Stimulated activated naive B cell treated with anti-CD40 and anti-IgM and Interleukin-4, amounts not matched to agents 10 μg/mL and 1 μg/mL and 100 μg/mL, for 72 hours (primary cell): Measurements from ENCODE around the gene NFATC2.

ENCODE experiments used
- ATAC-seq, 2 donors: fragments of 150-1000 bp; cut with Tn5 transposase; replicated peaks; 2 replicates each; pipeline ENCODE4 v1.10.0; 2021; ENCODE audit warnings: moderate library complexity in 1 of 2
- DNase-seq: peaks from one replicate; pipeline ENCODE4 v3.0.0; 2021
- H3K27ac Mint-ChIP-seq: one replicate; pipeline ENCODE4 v1.8.0; 2022; ENCODE audit warnings: mild to moderate bottlenecking, mixed read lengths
- H3K27me3 Mint-ChIP-seq, 2 donors: one replicate each; pipeline ENCODE4 v1.8.0; 2022; ENCODE audit warnings: mixed read lengths in 2 of 2
- H3K36me3 Mint-ChIP-seq, 2 donors: one replicate each; pipeline ENCODE4 v1.8.0; 2022; ENCODE audit warnings: mixed read lengths in 2 of 2, mild to moderate bottlenecking in 1 of 2
- H3K4me1 Mint-ChIP-seq, 2 donors: one replicate each; pipeline ENCODE4 v1.8.0; 2022; ENCODE audit warnings: mixed read lengths in 2 of 2, mild to moderate bottlenecking in 1 of 2
- H3K4me3 Mint-ChIP-seq, 2 donors: one replicate each; pipeline ENCODE4 v1.8.0; 2022; ENCODE audit warnings: mild to moderate bottlenecking in 2 of 2, mixed read lengths in 2 of 2, moderate library complexity in 1 of 2
- H3K9me3 Mint-ChIP-seq, 2 donors: one replicate each; pipeline ENCODE4 v1.8.0; 2022; ENCODE audit warnings: mixed read lengths in 2 of 2, mild to moderate bottlenecking in 1 of 2

NFATC2 gene

GRCh38 chr20:51440589-51440988 is 101.9 kb downstream of the NFATC2 start:
- Mint-ChIP-seq H3K4me3 (no peak overlapping the region), H3K36me3 (peaks cover 47 to 74% of the 10 kb centered on the region in 2 donors), H3K27ac (no peak overlapping the region), H3K27me3 (no peaks in the 10 kb centered on the region), H3K4me1 (peaks cover 17 to 50% of the 10 kb centered on the region in 2 donors), H3K9me3 (no peaks in the 10 kb centered on the region)
- ATAC-seq (peak; percentile 29 to 49), DNase-seq (no peak)

- ATAC-seq: no peak
- Mint-ChIP-seq H3K9me3 (no peaks in the 10 kb centered on the region), H3K4me1 (peaks cover 14 to 41% of the 10 kb centered on the region in 2 donors), H3K4me3 (no peak overlapping the region), H3K27ac (peak overlapping the region; percentile 37), H3K27me3 (no peaks in the 10 kb centered on the region), H3K36me3 (peaks cover 47 to 74% of the 10 kb centered on the region in 2 donors)
- no peak for DNase-seq
These were observed 103.3 kb downstream of the NFATC2 start for GRCh38 chr20:51439160-51439689.

GRCh38 chr20:51438136-51438535 is 104.4 kb downstream of the NFATC2 start:
- no peak for ATAC-seq
- DNase-seq: no peak
- H3K27me3 Mint-ChIP-seq: no peaks in the 10 kb centered on the region
- H3K9me3 Mint-ChIP-seq: no peaks in the 10 kb centered on the region
- H3K4me3 Mint-ChIP-seq: no peak overlapping the region
- H3K4me1 Mint-ChIP-seq: peaks cover 14 to 37% of the 10 kb centered on the region in 2 donors
- H3K27ac Mint-ChIP-seq: no peak overlapping the region
- H3K36me3 Mint-ChIP-seq: peaks cover 45 to 72% of the 10 kb centered on the region in 2 donors

GRCh38 chr20:51437182-51437924 is 105.2 kb downstream of the NFATC2 start:
- Mint-ChIP-seq H3K9me3 (no peaks in the 10 kb centered on the region), H3K27ac (no peak overlapping the region), H3K4me1 (peaks cover 17 to 35% of the 10 kb centered on the region in 2 donors), H3K4me3 (no peak overlapping the region), H3K36me3 (peaks cover 48 to 74% of the 10 kb centered on the region in 2 donors), H3K27me3 (no peaks in the 10 kb centered on the region)
- ATAC-seq (no peak), DNase-seq (no peak)

GRCh38 chr20:51434580-51435247 is 107.8 kb downstream of the NFATC2 start:
- no peak for DNase-seq
- no peak overlapping the region for H3K27ac Mint-ChIP-seq
- H3K9me3 Mint-ChIP-seq: no peaks in the 10 kb centered on the region
- no peaks in the 10 kb centered on the region for H3K27me3 Mint-ChIP-seq
- no peak for ATAC-seq
- H3K36me3 Mint-ChIP-seq: peaks cover 55 to 75% of the 10 kb centered on the region in 2 donors
- no peak overlapping the region for H3K4me3 Mint-ChIP-seq
- H3K4me1 Mint-ChIP-seq: peaks cover 28 to 41% of the 10 kb centered on the region in 2 donors

- peaks cover 21 to 34% of the 10 kb centered on the region in 2 donors for H3K4me1 Mint-ChIP-seq
These were observed 108.5 kb downstream of the NFATC2 start for GRCh38 chr20:51434026-51434425.

GRCh38 chr20:51432875-51433274 is 109.6 kb downstream of the NFATC2 start:
- H3K4me3 Mint-ChIP-seq: no peak overlapping the region
- no peak for ATAC-seq
- H3K9me3 Mint-ChIP-seq: no peaks in the 10 kb centered on the region
- no peaks in the 10 kb centered on the region for H3K27me3 Mint-ChIP-seq
- no peak for DNase-seq
- H3K36me3 Mint-ChIP-seq: peaks cover 51 to 74% of the 10 kb centered on the region in 2 donors
- peaks cover 24 to 28% of the 10 kb centered on the region in 2 donors for H3K4me1 Mint-ChIP-seq
- H3K27ac Mint-ChIP-seq: no peak overlapping the region

More at GRCh38 chr20:51434026-51434425, 108.5 kb downstream of the NFATC2 start:
- no peaks in the 10 kb centered on the region for H3K27me3 Mint-ChIP-seq
- H3K4me3 Mint-ChIP-seq: no peak overlapping the region
- no peaks in the 10 kb centered on the region for H3K9me3 Mint-ChIP-seq
- no peak overlapping the region for H3K27ac Mint-ChIP-seq
- H3K36me3 Mint-ChIP-seq: peaks cover 55 to 75% of the 10 kb centered on the region in 2 donors
- ATAC-seq (no peak), DNase-seq (no peak)

GRCh38 chr20:51432251-51432784 is 110.2 kb downstream of the NFATC2 start:
- H3K9me3 Mint-ChIP-seq: no peaks in the 10 kb centered on the region
- H3K27me3 Mint-ChIP-seq: no peaks in the 10 kb centered on the region
- H3K36me3 Mint-ChIP-seq: peaks cover 51 to 75% of the 10 kb centered on the region in 2 donors
- H3K4me3 Mint-ChIP-seq: no peak overlapping the region
- ATAC-seq: no peak
- DNase-seq: no peak
- H3K4me1 Mint-ChIP-seq: peaks cover 26 to 28% of the 10 kb centered on the region in 2 donors
- H3K27ac Mint-ChIP-seq: no peak overlapping the region

- DNase-seq (no peak), ATAC-seq (no peak)
- Mint-ChIP-seq H3K4me3 (no peak overlapping the region), H3K4me1 (peaks cover 31 to 36% of the 10 kb centered on the region in 2 donors), H3K36me3 (peaks cover 54 to 80% of the 10 kb centered on the region in 2 donors), H3K27ac (no peak overlapping the region), H3K27me3 (no peaks in the 10 kb centered on the region), H3K9me3 (no peaks in the 10 kb centered on the region)
These were observed 111.2 kb downstream of the NFATC2 start for GRCh38 chr20:51431321-51431720.

- no peaks in the 10 kb centered on the region for H3K27me3 Mint-ChIP-seq
- H3K27ac Mint-ChIP-seq: peak overlapping the region; percentile 43
- no peak overlapping the region for H3K4me3 Mint-ChIP-seq
- DNase-seq (no peak), ATAC-seq (no peak)
- H3K9me3 Mint-ChIP-seq: no peaks in the 10 kb centered on the region
- peaks cover 57 to 81% of the 10 kb centered on the region in 2 donors for H3K36me3 Mint-ChIP-seq
- peaks cover 31 to 41% of the 10 kb centered on the region in 2 donors for H3K4me1 Mint-ChIP-seq
These were observed 112.1 kb downstream of the NFATC2 start for GRCh38 chr20:51430198-51430950.

- Mint-ChIP-seq H3K4me1 (peaks cover 34 to 48% of the 10 kb centered on the region in 2 donors), H3K27me3 (no peaks in the 10 kb centered on the region), H3K9me3 (no peaks in the 10 kb centered on the region), H3K27ac (no peak overlapping the region), H3K4me3 (no peak overlapping the region), H3K36me3 (peaks cover 55 to 79% of the 10 kb centered on the region in 2 donors)
- DNase-seq: no peak
- no peak for ATAC-seq
These were observed 112.8 kb downstream of the NFATC2 start for GRCh38 chr20:51429696-51430095.

GRCh38 chr20:51429144-51429482 is 113.4 kb downstream of the NFATC2 start:
- Mint-ChIP-seq H3K9me3 (no peaks in the 10 kb centered on the region), H3K4me3 (no peak overlapping the region), H3K36me3 (peaks cover 55 to 81% of the 10 kb centered on the region in 2 donors), H3K4me1 (peaks cover 39 to 54% of the 10 kb centered on the region in 2 donors), H3K27ac (no peak overlapping the region), H3K27me3 (no peaks in the 10 kb centered on the region)
- DNase-seq (no peak), ATAC-seq (no peak)

- ATAC-seq: no peak
- Mint-ChIP-seq H3K27me3 (no peaks in the 10 kb centered on the region), H3K9me3 (no peaks in the 10 kb centered on the region), H3K4me3 (no peak overlapping the region), H3K36me3 (peaks cover 57 to 84% of the 10 kb centered on the region in 2 donors), H3K4me1 (peaks cover 42 to 59% of the 10 kb centered on the region in 2 donors), H3K27ac (peak overlapping the region; percentile 56)
- no peak for DNase-seq
These were observed 113.9 kb downstream of the NFATC2 start for GRCh38 chr20:51428401-51429143.
